ENCODE measurements around the gene RBM22. TPM values are rescaled to one million over a fixed set of nuclear protein-coding genes. Genes with fewer than 3 reads are reported as not detected.

RBM22 gene
- total and polyA plus RNA-seq, 10 of the 15 experiments (the other 5 are each of a cell fraction or from before 2014, with no cell fraction given), result 26.3 to 66.4 (median 43.0) TPM

GRCh38 chr5:150653145-150653761 lies 47.6 kb downstream of the RBM22 start:
- Histone ChIP-seq H3K36me3 (ENCODE audit: control insufficient read depth in 2 of 2, insufficient read depth in 2 of 2, low read length in 1 of 2) (no peaks in the 10 kb centered on the region), H3K9me3 (replicated peaks; ENCODE audit: control insufficient read depth, insufficient read depth, low read length) (no peaks in the 10 kb centered on the region), H3K79me2 (ENCODE audit: control insufficient read depth, insufficient read depth, low read length) (no peaks in the 10 kb centered on the region), H4K20me1 (ENCODE audit: control insufficient read depth, insufficient read depth) (no peaks in the 10 kb centered on the region), H3K27ac (ENCODE audit: control insufficient read depth, insufficient read depth) (no peak overlapping the region), H3K27me3 (replicated peaks in 1 of 2; ENCODE audit: control insufficient read depth in 2 of 2, insufficient read depth in 2 of 2, low read length in 1 of 2) (no peaks in the 10 kb centered on the region; a peak in 1 of 4 replicates), H2AFZ (ENCODE audit: control insufficient read depth, low read depth, low read length) (no peak overlapping the region), H3K9ac (ENCODE audit: control insufficient read depth, insufficient read depth, low read length) (no peak overlapping the region), H3K4me2 (ENCODE audit: control insufficient read depth, insufficient read depth) (no peak overlapping the region), H3K4me3 (no peak overlapping the region), H3K4me1 (ENCODE audit: control insufficient read depth, insufficient read depth, low read length) (peaks cover 10% of the 10 kb centered on the region)
- BruUV-seq (replicated peaks), result no TSS peak
- ChIA-PET SMC1A (ENCODE audit: uncharacterized antibody, unreplicated experiment) (interaction anchor here (1.1 to 5.8 kb wide), 9 partner anchors 8 to 91 kb away, joined by 3 to 61 read pairs (median 4); partner anchors contain the start of genes MYOZ3 and RBM22), POLR2A (interaction anchor here (1.0 kb wide), 2 partner anchors 48 to 88 kb away, joined by 3 read pairs; partner anchors contain the start of gene RBM22), CTCF (interaction anchor here (0.7 to 12.7 kb wide), 12 partner anchors 10 to 194 kb away, joined by 3 to 236 read pairs (median 4); partner anchors contain the start of genes IRGM, RBM22 and SMIM3), RAD21 (ENCODE audit: unreplicated experiment) (interaction anchor here (1.1 to 5.9 kb wide), 6 partner anchors 24 to 195 kb away, joined by 3 to 56 read pairs (median 6); no protein-coding TSS in a partner anchor)
- 63% methylated on average over 5 of the region's 5 CpGs for WGBS (ENCODE audit: insufficient coverage, insufficient replicate concordance, low lambda C conversion rate, missing lambda C conversion rate)
- intact Hi-C loops (cut with micrococcal nuclease; ENCODE audit: unreplicated experiment) (loop anchor here (10.0 kb wide), 1 partner anchor 198 kb away; no protein-coding TSS in a partner anchor), in situ Hi-C loops (cut with MboI) (loop anchor here (5.0 to 10.0 kb wide), 2 partner anchors 91 to 198 kb away; no protein-coding TSS in a partner anchor)
- ATAC-seq (no peak), DNase-seq (ENCODE audit: low read depth, low spot score) (no peak), FAIRE-seq (no peak)
- TF ChIP-seq WRNIP1 (IDR thresholded peaks at IDR 0.05; ENCODE audit: borderline replicate concordance, low read depth, low read length) (no peak), SUZ12 (IDR thresholded peaks at IDR 0.05; ENCODE audit: unreplicated experiment) (no peak), TAF1 (IDR thresholded peaks at IDR 0.05; ENCODE audit: borderline replicate concordance, low read depth, low read length) (no peak), PML (IDR thresholded peaks at IDR 0.05; ENCODE audit: low read length) (no peak)
- TF ChIP-seq, protein P1, sequence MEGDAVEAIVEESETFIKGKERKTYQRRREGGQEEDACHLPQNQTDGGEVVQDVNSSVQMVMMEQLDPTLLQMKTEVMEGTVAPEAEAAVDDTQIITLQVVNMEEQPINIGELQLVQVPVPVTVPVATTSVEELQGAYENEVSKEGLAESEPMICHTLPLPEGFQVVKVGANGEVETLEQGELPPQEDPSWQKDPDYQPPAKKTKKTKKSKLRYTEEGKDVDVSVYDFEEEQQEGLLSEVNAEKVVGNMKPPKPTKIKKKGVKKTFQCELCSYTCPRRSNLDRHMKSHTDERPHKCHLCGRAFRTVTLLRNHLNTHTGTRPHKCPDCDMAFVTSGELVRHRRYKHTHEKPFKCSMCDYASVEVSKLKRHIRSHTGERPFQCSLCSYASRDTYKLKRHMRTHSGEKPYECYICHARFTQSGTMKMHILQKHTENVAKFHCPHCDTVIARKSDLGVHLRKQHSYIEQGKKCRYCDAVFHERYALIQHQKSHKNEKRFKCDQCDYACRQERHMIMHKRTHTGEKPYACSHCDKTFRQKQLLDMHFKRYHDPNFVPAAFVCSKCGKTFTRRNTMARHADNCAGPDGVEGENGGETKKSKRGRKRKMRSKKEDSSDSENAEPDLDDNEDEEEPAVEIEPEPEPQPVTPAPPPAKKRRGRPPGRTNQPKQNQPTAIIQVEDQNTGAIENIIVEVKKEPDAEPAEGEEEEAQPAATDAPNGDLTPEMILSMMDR (IDR thresholded peaks at IDR 0.05 in 2 of 3, conservative IDR thresholded peaks at IDR 0.05 in 1 of 3; ENCODE audit: control insufficient read depth in 2 of 3, extremely low read depth in 1 of 3, insufficient read depth in 1 of 3, low read depth in 3 of 3, low read length in 3 of 3), result peak in 2 of 3 experiments; percentile 6 to 10; a peak in 2 of 6 replicates
